ENCODE data around the gene SUSD2. TPM values are rescaled to one million over a fixed set of nuclear protein-coding genes. Genes with fewer than 3 reads are reported as not detected.

Gene SUSD2
- total and polyA plus RNA-seq, 2 of the 8 experiments (the other 6 are each of a cell fraction or from before 2014, with no cell fraction given), result 2.0 to 4.8 TPM

- TF ChIP-seq, protein P1, sequence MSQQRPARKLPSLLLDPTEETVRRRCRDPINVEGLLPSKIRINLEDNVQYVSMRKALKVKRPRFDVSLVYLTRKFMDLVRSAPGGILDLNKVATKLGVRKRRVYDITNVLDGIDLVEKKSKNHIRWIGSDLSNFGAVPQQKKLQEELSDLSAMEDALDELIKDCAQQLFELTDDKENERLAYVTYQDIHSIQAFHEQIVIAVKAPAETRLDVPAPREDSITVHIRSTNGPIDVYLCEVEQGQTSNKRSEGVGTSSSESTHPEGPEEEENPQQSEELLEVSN (IDR thresholded peaks at IDR 0.05), result no peak
- TF ChIP-seq KDM4A (IDR thresholded peaks at IDR 0.05; ENCODE audit: low read depth, low read length, severe bottlenecking), result no peak
- no peak for TF ChIP-seq POLR2AphosphoS5 (IDR thresholded peaks at IDR 0.05; ENCODE audit: low read depth, low read length)
- no peak for TF ChIP-seq JUND (IDR thresholded peaks at IDR 0.05; ENCODE audit: low read length)
- TF ChIP-seq GABPA (IDR thresholded peaks at IDR 0.05; ENCODE audit: borderline replicate concordance, insufficient read depth, low read length), result no peak
- no peak for TF ChIP-seq EP300 (IDR thresholded peaks at IDR 0.05; ENCODE audit: borderline replicate concordance in 1 of 2, low read depth in 2 of 2, low read length in 2 of 2)
Observed at GRCh38 chr22:24166811-24167210, 14.5 kb upstream of the SUSD2 start (continued).
